Duodenal mucosa (tissue), 2 donors: ENCODE data around the gene HYAL4.

ENCODE experiments used
- H3K27ac ChIP-seq: one replicate; pipeline ENCODE4 v1.7.0; 2013; ENCODE audit warnings: low read depth, low read length
- H3K27me3 ChIP-seq, 2 donors: one replicate each; pipeline ENCODE4 v1.7.0; 2013; ENCODE audit warnings: low read length in 2 of 2, control low read depth in 1 of 2; ENCODE audit not compliant: insufficient read depth in 2 of 2, control insufficient read depth in 1 of 2
- H3K36me3 ChIP-seq, 2 donors: one replicate each; pipeline ENCODE4 v1.7.0; 2013; ENCODE audit warnings: low read length in 2 of 2, control low read depth in 1 of 2; ENCODE audit not compliant: insufficient read depth in 2 of 2, control insufficient read depth in 1 of 2
- H3K4me1 ChIP-seq, 2 donors: one replicate each; pipeline ENCODE4 v1.7.0; 2013; ENCODE audit warnings: low read length in 2 of 2, control low read depth in 1 of 2; ENCODE audit not compliant: insufficient read depth in 2 of 2, control insufficient read depth in 1 of 2
- H3K4me3 ChIP-seq, 2 donors: one replicate each; pipeline ENCODE4 v1.7.0; 2013; ENCODE audit warnings: low read length in 2 of 2, low read depth in 1 of 2
- H3K9ac ChIP-seq, 2 donors: one replicate each; pipeline ENCODE4 v1.7.0; 2013; ENCODE audit warnings: low read length in 2 of 2, low read depth in 1 of 2
- H3K9me3 ChIP-seq, 2 donors: one replicate each; pipeline ENCODE4 v1.7.0; 2013; ENCODE audit warnings: low read length in 2 of 2, control low read depth in 1 of 2; ENCODE audit not compliant: control insufficient read depth in 1 of 2

The HYAL4 gene

GRCh38 chr7:123864436-123864835 is 19.5 kb downstream of the HYAL4 start:
- peaks cover 11 to 13% of the 10 kb centered on the region in 2 donors for H3K4me1 ChIP-seq
- H3K27me3 ChIP-seq = no peaks in the 10 kb centered on the region
- no peak overlapping the region for H3K4me3 ChIP-seq
- no peak overlapping the region for H3K27ac ChIP-seq
- H3K9ac ChIP-seq = no peak overlapping the region
- H3K36me3 ChIP-seq = no peaks in the 10 kb centered on the region
- no peaks in the 10 kb centered on the region for H3K9me3 ChIP-seq

GRCh38 chr7:123864966-123865365 is 20.0 kb downstream of the HYAL4 start:
- H3K36me3 ChIP-seq = no peaks in the 10 kb centered on the region
- H3K4me1 ChIP-seq = peaks cover 11 to 13% of the 10 kb centered on the region in 2 donors
- H3K9ac ChIP-seq = no peak overlapping the region
- H3K9me3 ChIP-seq = no peaks in the 10 kb centered on the region
- no peak overlapping the region for H3K4me3 ChIP-seq
- H3K27me3 ChIP-seq = no peaks in the 10 kb centered on the region
- no peak overlapping the region for H3K27ac ChIP-seq

GRCh38 chr7:123865517-123866117 is 20.6 kb downstream of the HYAL4 start:
- no peak overlapping the region for H3K9ac ChIP-seq
- H3K27ac ChIP-seq = no peak overlapping the region
- H3K36me3 ChIP-seq = no peaks in the 10 kb centered on the region
- H3K9me3 ChIP-seq = no peaks in the 10 kb centered on the region
- H3K4me1 ChIP-seq = peaks cover 11 to 13% of the 10 kb centered on the region in 2 donors
- H3K4me3 ChIP-seq = no peak overlapping the region
- no peaks in the 10 kb centered on the region for H3K27me3 ChIP-seq

- H3K9me3 ChIP-seq = no peaks in the 10 kb centered on the region
- no peak overlapping the region for H3K9ac ChIP-seq
- H3K4me3 ChIP-seq = no peak overlapping the region
- H3K36me3 ChIP-seq = no peaks in the 10 kb centered on the region
- no peak overlapping the region for H3K27ac ChIP-seq
- H3K27me3 ChIP-seq = no peaks in the 10 kb centered on the region
- H3K4me1 ChIP-seq = peaks cover 13 to 14% of the 10 kb centered on the region in 2 donors
These were observed 22.3 kb downstream of the HYAL4 start for GRCh38 chr7:123867225-123867624.

- no peak overlapping the region for H3K9ac ChIP-seq
- no peaks in the 10 kb centered on the region for H3K36me3 ChIP-seq
- H3K27me3 ChIP-seq = no peaks in the 10 kb centered on the region
- peaks cover 3 to 4% of the 10 kb centered on the region in 2 donors for H3K4me1 ChIP-seq
- H3K4me3 ChIP-seq = no peak overlapping the region
- no peak overlapping the region for H3K27ac ChIP-seq
- no peaks in the 10 kb centered on the region for H3K9me3 ChIP-seq
These were observed 27.3 kb downstream of the HYAL4 start for GRCh38 chr7:123871998-123872867.

GRCh38 chr7:123872908-123873307 is 27.9 kb downstream of the HYAL4 start:
- Histone ChIP-seq H3K36me3 (no peaks in the 10 kb centered on the region), H3K27ac (no peak overlapping the region), H3K4me1 (peaks cover 3 to 4% of the 10 kb centered on the region in 2 donors), H3K4me3 (no peak overlapping the region), H3K27me3 (no peaks in the 10 kb centered on the region), H3K9ac (no peak overlapping the region), H3K9me3 (no peaks in the 10 kb centered on the region)

GRCh38 chr7:123876557-123877256 is 31.7 kb downstream of the HYAL4 start:
- Histone ChIP-seq H3K36me3 (no peaks in the 10 kb centered on the region), H3K27ac (no peak overlapping the region), H3K4me1 (peaks cover 3 to 4% of the 10 kb centered on the region in 2 donors), H3K9ac (no peak overlapping the region), H3K4me3 (no peak overlapping the region), H3K27me3 (no peaks in the 10 kb centered on the region), H3K9me3 (no peaks in the 10 kb centered on the region)

- no peaks in the 10 kb centered on the region for H3K9me3 ChIP-seq
- H3K36me3 ChIP-seq = no peaks in the 10 kb centered on the region
- no peaks in the 10 kb centered on the region for H3K4me1 ChIP-seq
- H3K27me3 ChIP-seq = no peaks in the 10 kb centered on the region
- H3K27ac ChIP-seq = no peak overlapping the region
- no peak overlapping the region for H3K4me3 ChIP-seq
- H3K9ac ChIP-seq = no peak overlapping the region
These were observed 34.7 kb downstream of the HYAL4 start for GRCh38 chr7:123879628-123880027.

GRCh38 chr7:123881300-123881699 is 36.3 kb downstream of the HYAL4 start:
- H3K4me3 ChIP-seq = no peak overlapping the region
- no peaks in the 10 kb centered on the region for H3K36me3 ChIP-seq
- H3K27me3 ChIP-seq = no peaks in the 10 kb centered on the region
- no peaks in the 10 kb centered on the region for H3K4me1 ChIP-seq
- no peak overlapping the region for H3K9ac ChIP-seq
- no peak overlapping the region for H3K27ac ChIP-seq
- no peaks in the 10 kb centered on the region for H3K9me3 ChIP-seq

GRCh38 chr7:123883154-123883553 is 38.2 kb downstream of the HYAL4 start:
- no peaks in the 10 kb centered on the region for H3K36me3 ChIP-seq
- H3K9ac ChIP-seq = no peak overlapping the region

More at GRCh38 chr7:123883154-123883553, 38.2 kb downstream of the HYAL4 start:
- no peak overlapping the region for H3K4me3 ChIP-seq
- H3K27me3 ChIP-seq = no peaks in the 10 kb centered on the region
- H3K9me3 ChIP-seq = no peaks in the 10 kb centered on the region
- no peak overlapping the region for H3K27ac ChIP-seq
- H3K4me1 ChIP-seq = no peaks in the 10 kb centered on the region
